SHP77 treated with DMSO at 0.1 percent for 48 hours (cell line): ENCODE measurements around the gene COL3A1.

ENCODE experiments used
- DNase-seq: peaks from one replicate; lab custom pipeline; 2025; lab: John Stamatoyannopoulos, UW

The COL3A1 gene

GRCh38 chr2:188976545-188977268 is 2.5 kb downstream of the COL3A1 start:
- no peak for DNase-seq

- DNase-seq: no peak
These were observed 3.1 kb downstream of the COL3A1 start for GRCh38 chr2:188977317-188977716.

GRCh38 chr2:188978291-188979081 is 4.3 kb downstream of the COL3A1 start:
- DNase-seq: no peak

GRCh38 chr2:188979187-188980114 is 5.3 kb downstream of the COL3A1 start:
- no peak for DNase-seq

- DNase-seq: no peak
These were observed 9.4 kb downstream of the COL3A1 start for GRCh38 chr2:188983427-188984064.

GRCh38 chr2:188984065-188984491 is 9.9 kb downstream of the COL3A1 start:
- no peak for DNase-seq

- DNase-seq: no peak
These were observed 10.5 kb downstream of the COL3A1 start for GRCh38 chr2:188984680-188985079.

GRCh38 chr2:188986839-188987238 is 12.7 kb downstream of the COL3A1 start:
- no peak for DNase-seq

GRCh38 chr2:188993247-188993646 is 19.1 kb downstream of the COL3A1 start:
- no peak for DNase-seq

GRCh38 chr2:188997263-188997662 is 23.1 kb downstream of the COL3A1 start:
- DNase-seq: no peak

GRCh38 chr2:189000221-189000620 is 26.0 kb downstream of the COL3A1 start:
- DNase-seq: no peak

- DNase-seq: no peak
These were observed 27.9 kb downstream of the COL3A1 start for GRCh38 chr2:189002079-189002478.

GRCh38 chr2:189008555-189009262 is 34.5 kb downstream of the COL3A1 start:
- DNase-seq: no peak

- DNase-seq: no peak
These were observed 36.4 kb downstream of the COL3A1 start for GRCh38 chr2:189010536-189010935.

GRCh38 chr2:189012351-189012750 is 38.2 kb downstream of the COL3A1 start:
- no peak for DNase-seq

- DNase-seq: no peak
These were observed 38.9 kb downstream of the COL3A1 start for GRCh38 chr2:189013031-189013430.

- DNase-seq: no peak
These were observed 39.7 kb downstream of the COL3A1 start for GRCh38 chr2:189013671-189014448.

- DNase-seq: no peak
These were observed 40.4 kb downstream of the COL3A1 start for GRCh38 chr2:189014449-189015138.

- DNase-seq: no peak
These were observed 41.2 kb downstream of the COL3A1 start for GRCh38 chr2:189015359-189015758.
